Neural crest cell (in vitro differentiated cells): ENCODE measurements around the gene WHRN. TPM values are rescaled to one million over a fixed set of nuclear protein-coding genes. Genes with fewer than 3 reads are reported as not detected.

Experiments
- DNase-seq: peaks from one replicate; pipeline ENCODE4 v3.0.0; 2021; ENCODE audit warnings: low read depth, mixed read lengths, low spot score
- H3K27ac Mint-ChIP-seq: one replicate; pipeline ENCODE4 v1.8.0; 2021; ENCODE audit warnings: mild to moderate bottlenecking, mixed read lengths; ENCODE audit not compliant: unreplicated experiment
- H3K27me3 Mint-ChIP-seq: 2 replicates; pipeline ENCODE4 v1.8.0; 2021; ENCODE audit warnings: low read depth, mild to moderate bottlenecking, mixed read lengths
- H3K36me3 Mint-ChIP-seq: 2 replicates; pipeline ENCODE4 v1.8.0; 2021; ENCODE audit warnings: low read depth, mild to moderate bottlenecking, mixed read lengths
- H3K4me1 Mint-ChIP-seq: 2 replicates; pipeline ENCODE4 v1.8.0; 2021; ENCODE audit warnings: mixed read lengths
- H3K4me3 Mint-ChIP-seq: one replicate; pipeline ENCODE4 v1.8.0; 2021; ENCODE audit warnings: mild to moderate bottlenecking, mixed read lengths
- H3K9me3 Mint-ChIP-seq: 2 replicates; pipeline ENCODE4 v1.8.0; 2021; ENCODE audit warnings: mixed read lengths
- CTCF ChIP-seq: fragments of 200-600 bp; sonication (generic); conservative IDR thresholded peaks from 2 replicates; pipeline ENCODE4 v1.5.0; 2021; ENCODE audit warnings: antibody characterized with exemption, mild to moderate bottlenecking
- total RNA-seq: library from RNA; stranded (reverse); gene quantifications from 2 replicates; pipeline ENCODE4 v1.2.1, GENCODE V29; 2021

The WHRN gene
- total RNA-seq, 1 donor from 2014 or later: 8.9 TPM

- no peak for DNase-seq
Observed at GRCh38 chr9:114496011-114496410, 9.3 kb downstream of the WHRN start.

GRCh38 chr9:114494776-114495569, 10.3 kb downstream of the WHRN start:
- Mint-ChIP-seq H3K4me3 (no peak overlapping the region), H3K4me1 (peaks cover 22% of the 10 kb centered on the region), H3K27me3 (peaks cover 10% of the 10 kb centered on the region), H3K9me3 (no peaks in the 10 kb centered on the region), H3K27ac (no peak overlapping the region), H3K36me3 (no peaks in the 10 kb centered on the region)
- no peak for DNase-seq
- TF ChIP-seq CTCF: no peak

More at GRCh38 chr9:114496011-114496410, 9.3 kb downstream of the WHRN start:
- Mint-ChIP-seq H3K9me3 (no peaks in the 10 kb centered on the region), H3K4me3 (no peak overlapping the region), H3K27ac (peak overlapping the region; percentile 66), H3K36me3 (no peaks in the 10 kb centered on the region), H3K27me3 (peaks cover 17% of the 10 kb centered on the region), H3K4me1 (peaks cover 29% of the 10 kb centered on the region)
- TF ChIP-seq CTCF: no peak

- no peaks in the 10 kb centered on the region for H3K36me3 Mint-ChIP-seq
- no peak for TF ChIP-seq CTCF
Observed at GRCh38 chr9:114493521-114494184, 11.6 kb downstream of the WHRN start.

GRCh38 chr9:114492991-114493390, 12.3 kb downstream of the WHRN start:
- Mint-ChIP-seq H3K9me3 (no peaks in the 10 kb centered on the region), H3K4me3 (no peak overlapping the region), H3K27ac (no peak overlapping the region), H3K4me1 (peaks cover 17% of the 10 kb centered on the region), H3K36me3 (no peaks in the 10 kb centered on the region), H3K27me3 (peaks cover 7% of the 10 kb centered on the region)
- TF ChIP-seq CTCF: no peak
- no peak for DNase-seq

More at GRCh38 chr9:114493521-114494184, 11.6 kb downstream of the WHRN start:
- no peaks in the 10 kb centered on the region for H3K9me3 Mint-ChIP-seq
- no peak overlapping the region for H3K27ac Mint-ChIP-seq
- DNase-seq: no peak
- peaks cover 7% of the 10 kb centered on the region for H3K27me3 Mint-ChIP-seq
- H3K4me3 Mint-ChIP-seq: no peak overlapping the region
- H3K4me1 Mint-ChIP-seq: peaks cover 17% of the 10 kb centered on the region

- TF ChIP-seq CTCF: no peak
- no peaks in the 10 kb centered on the region for H3K36me3 Mint-ChIP-seq
- H3K4me3 Mint-ChIP-seq: no peak overlapping the region
- H3K27ac Mint-ChIP-seq: no peak overlapping the region
- peaks cover 17% of the 10 kb centered on the region for H3K4me1 Mint-ChIP-seq
- peaks cover 7% of the 10 kb centered on the region for H3K27me3 Mint-ChIP-seq
- DNase-seq: no peak
- H3K9me3 Mint-ChIP-seq: no peaks in the 10 kb centered on the region
Observed at GRCh38 chr9:114491430-114492003, 13.8 kb downstream of the WHRN start.
